GM19043 (cell line): ENCODE data around the gene RNF169.
"Not testable (repeated sequence)": the region's sequence is repeated elsewhere in the genome, so short reads cannot be mapped to it uniquely, and the experiment has no call there.

Experiments
- ATAC-seq: cut with Tn5 transposase; IDR thresholded peaks from one replicate; pipeline ENCODE4 v1.9.1; 2021; ENCODE audit warnings: low read depth; ENCODE audit not compliant: unreplicated experiment

RNF169 gene

GRCh38 chr11:74726547-74727182, 22.0 kb upstream of the RNF169 start:
- peak; percentile 82 for ATAC-seq

GRCh38 chr11:74729397-74729796, 19.3 kb upstream of the RNF169 start:
- ATAC-seq, result no peak

GRCh38 chr11:74730571-74731260, 17.9 kb upstream of the RNF169 start:
- no peak for ATAC-seq

- no peak for ATAC-seq
These were observed 17.2 kb upstream of the RNF169 start, which contains the start of gene CHRDL2 for GRCh38 chr11:74731301-74732094. TSS of gene CHRDL2 (minus strand) at chr11:74731426. CDS start at chr11:74730888, 538 bp downstream.

- no peak for ATAC-seq
These were observed 14.1 kb upstream of the RNF169 start for GRCh38 chr11:74734559-74734925.

- no peak for ATAC-seq
These were observed 13.2 kb upstream of the RNF169 start for GRCh38 chr11:74735365-74735928.

- ATAC-seq, result no peak
These were observed 12.6 kb upstream of the RNF169 start for GRCh38 chr11:74736031-74736430.

- no peak for ATAC-seq
These were observed 8.9 kb upstream of the RNF169 start for GRCh38 chr11:74739546-74740270.

- no peak for ATAC-seq
These were observed 6.6 kb upstream of the RNF169 start for GRCh38 chr11:74742070-74742469.

- ATAC-seq, result no peak
These were observed 5.0 kb upstream of the RNF169 start for GRCh38 chr11:74743640-74744039.

- no peak for ATAC-seq
These were observed 4.4 kb upstream of the RNF169 start for GRCh38 chr11:74744277-74744676.

GRCh38 chr11:74746868-74747267, 1.8 kb upstream of the RNF169 start:
- no peak for ATAC-seq

- peak; percentile 37 for ATAC-seq
These were observed 697 bp downstream of the RNF169 start for GRCh38 chr11:74749127-74749964.

GRCh38 chr11:74749965-74750296, 1.3 kb downstream of the RNF169 start:
- ATAC-seq, result no peak

GRCh38 chr11:74750598-74750997, 1.9 kb downstream of the RNF169 start:
- not testable (repeated sequence) for ATAC-seq

GRCh38 chr11:74751303-74751702, 2.7 kb downstream of the RNF169 start:
- ATAC-seq, result no peak

- no peak for ATAC-seq
These were observed 6.0 kb downstream of the RNF169 start for GRCh38 chr11:74754507-74755252.

GRCh38 chr11:74755395-74755995, 6.8 kb downstream of the RNF169 start:
- no peak for ATAC-seq

GRCh38 chr11:74756571-74756970, 7.9 kb downstream of the RNF169 start:
- no peak for ATAC-seq
